Tibial nerve (tissue), 4 donors: ENCODE results near the gene ITPRIPL2.

ENCODE experiments used
- CTCF ChIP-seq, 5 experiments: fragments of 200-600 bp in 3 of 5; fragments of 450-650 bp in 2 of 5; sonication (generic) in 3 of 5; IDR thresholded peaks; one replicate each; pipeline ENCODE4 v1.5.1; 2016 to 2019; ENCODE audit warnings: antibody characterized with exemption in 5 of 5, mild to moderate bottlenecking in 3 of 5, moderate library complexity in 2 of 5
- EP300 ChIP-seq, 2 donors: sonication (generic); formaldehyde crosslinking; IDR thresholded peaks; one replicate each; pipeline ENCODE4 v1.6.1; 2017; ENCODE audit warnings: antibody characterized with exemption in 2 of 2, mild to moderate bottlenecking in 1 of 2

- TF ChIP-seq CTCF (IDR thresholded peaks at IDR 0.05), result no peak
- no peak for TF ChIP-seq EP300 (IDR thresholded peaks at IDR 0.05)
Observed at GRCh38 chr16:19089410-19089955, 24.3 kb upstream of the ITPRIPL2 start.
